HG03558 (cell line): ENCODE results near the gene JUP.

ENCODE experiments used
- ATAC-seq: cut with Tn5 transposase; IDR thresholded peaks from one replicate; pipeline ENCODE4 v1.9.1; 2021; ENCODE audit warnings: moderate number of reproducible peaks; ENCODE audit not compliant: unreplicated experiment; ENCODE audit errors: extremely low read depth

The JUP gene

GRCh38 chr17:41730479-41730878 lies 56.0 kb downstream of the JUP start:
- no peak for ATAC-seq

GRCh38 chr17:41728056-41728455 lies 58.5 kb downstream of the JUP start:
- ATAC-seq, result no peak

GRCh38 chr17:41725134-41725533 lies 61.4 kb downstream of the JUP start:
- no peak for ATAC-seq

GRCh38 chr17:41724476-41725050 lies 61.9 kb downstream of the JUP start:
- ATAC-seq, result no peak

GRCh38 chr17:41723801-41724475 lies 62.6 kb downstream of the JUP start:
- no peak for ATAC-seq

- no peak for ATAC-seq
Measured at GRCh38 chr17:41722231-41722630, 64.3 kb downstream of the JUP start.

- ATAC-seq, result no peak
Measured at GRCh38 chr17:41718287-41718645, 68.2 kb downstream of the JUP start.

GRCh38 chr17:41717408-41718286 lies 68.9 kb downstream of the JUP start:
- ATAC-seq, result no peak

- no peak for ATAC-seq
Measured at GRCh38 chr17:41711669-41712400, 74.7 kb downstream of the JUP start, which contains the start of gene GAST. Gene GAST (plus strand): TSS chr17:41712331. CDS start chr17:41715437, 3,106 bp downstream.

- no peak for ATAC-seq
Measured at GRCh38 chr17:41710472-41711090, 75.9 kb downstream of the JUP start.

GRCh38 chr17:41707803-41708669 lies 78.5 kb downstream of the JUP start:
- ATAC-seq, result no peak

GRCh38 chr17:41705271-41705991 lies 81.1 kb downstream of the JUP start:
- ATAC-seq, result no peak
